Coronary artery (tissue), 2 donors: ENCODE data around the gene SLC25A51.
"Not testable (repeated sequence)": the region's sequence is repeated elsewhere in the genome, so short reads cannot be mapped to it uniquely, and the experiment has no call there.

Experiments used
- DNase-seq: peaks from one replicate; pipeline ENCODE4 v3.0.0-alpha.2; 2017; ENCODE audit warnings: low spot score
- H3K27ac ChIP-seq, 2 donors: fragments of 200-600 bp; sonication (generic); one replicate each; pipeline ENCODE4 v1.5.1; 2016 to 2019
- H3K4me3 ChIP-seq: fragments of 200-600 bp; sonication (generic); 2 replicates; pipeline ENCODE4 v1.5.1; 2016; ENCODE audit warnings: mild to moderate bottlenecking, moderate library complexity
- TF ChIP-seq, protein P1 (sequence below): fragments of 200-600 bp; sonication (generic); IDR thresholded peaks from one replicate; pipeline ENCODE4 v1.5.1; 2019; ENCODE audit warnings: antibody characterized with exemption

The SLC25A51 gene

DNA sequence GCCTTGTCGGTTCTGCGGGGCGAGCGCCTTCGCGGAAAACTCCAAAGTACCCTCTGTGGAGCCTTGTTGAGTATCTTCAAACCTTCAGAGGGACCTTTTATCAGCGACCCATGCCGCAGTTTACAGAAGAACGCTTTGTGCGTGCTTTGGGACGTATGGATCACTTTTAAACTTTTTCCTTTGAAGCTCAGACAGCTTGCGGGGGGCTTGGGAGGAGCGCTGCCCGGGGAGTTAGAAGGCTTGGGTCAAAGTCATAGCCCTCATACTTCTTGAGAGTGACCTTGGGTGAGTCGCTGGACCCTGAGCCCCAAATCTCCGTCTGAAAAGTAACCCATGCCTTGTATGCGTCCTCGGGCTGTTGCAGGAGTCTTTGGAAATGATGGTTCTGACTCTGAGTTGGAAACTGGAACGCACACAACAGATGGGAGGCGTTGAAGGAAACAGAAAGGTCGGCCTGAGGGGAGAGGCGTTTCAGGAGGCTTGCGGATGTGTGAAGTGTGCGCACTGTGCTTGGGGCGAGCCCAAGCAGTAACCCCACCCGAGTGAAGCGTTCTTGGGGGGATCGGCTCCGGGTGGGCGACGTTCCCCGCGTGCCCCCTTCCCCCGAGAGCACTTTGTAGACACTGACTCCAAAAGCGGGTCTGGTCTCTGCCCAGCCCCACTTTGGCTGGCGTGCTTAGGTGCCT is 661 bp upstream of the SLC25A51 start:
- Histone ChIP-seq H3K27ac (peak overlapping the region; percentile 73 to 93), H3K4me3 (peak overlapping the region; percentile 92)
- DNase-seq, result no peak
- TF ChIP-seq, protein P1, sequence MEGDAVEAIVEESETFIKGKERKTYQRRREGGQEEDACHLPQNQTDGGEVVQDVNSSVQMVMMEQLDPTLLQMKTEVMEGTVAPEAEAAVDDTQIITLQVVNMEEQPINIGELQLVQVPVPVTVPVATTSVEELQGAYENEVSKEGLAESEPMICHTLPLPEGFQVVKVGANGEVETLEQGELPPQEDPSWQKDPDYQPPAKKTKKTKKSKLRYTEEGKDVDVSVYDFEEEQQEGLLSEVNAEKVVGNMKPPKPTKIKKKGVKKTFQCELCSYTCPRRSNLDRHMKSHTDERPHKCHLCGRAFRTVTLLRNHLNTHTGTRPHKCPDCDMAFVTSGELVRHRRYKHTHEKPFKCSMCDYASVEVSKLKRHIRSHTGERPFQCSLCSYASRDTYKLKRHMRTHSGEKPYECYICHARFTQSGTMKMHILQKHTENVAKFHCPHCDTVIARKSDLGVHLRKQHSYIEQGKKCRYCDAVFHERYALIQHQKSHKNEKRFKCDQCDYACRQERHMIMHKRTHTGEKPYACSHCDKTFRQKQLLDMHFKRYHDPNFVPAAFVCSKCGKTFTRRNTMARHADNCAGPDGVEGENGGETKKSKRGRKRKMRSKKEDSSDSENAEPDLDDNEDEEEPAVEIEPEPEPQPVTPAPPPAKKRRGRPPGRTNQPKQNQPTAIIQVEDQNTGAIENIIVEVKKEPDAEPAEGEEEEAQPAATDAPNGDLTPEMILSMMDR, result no peak

DNA sequence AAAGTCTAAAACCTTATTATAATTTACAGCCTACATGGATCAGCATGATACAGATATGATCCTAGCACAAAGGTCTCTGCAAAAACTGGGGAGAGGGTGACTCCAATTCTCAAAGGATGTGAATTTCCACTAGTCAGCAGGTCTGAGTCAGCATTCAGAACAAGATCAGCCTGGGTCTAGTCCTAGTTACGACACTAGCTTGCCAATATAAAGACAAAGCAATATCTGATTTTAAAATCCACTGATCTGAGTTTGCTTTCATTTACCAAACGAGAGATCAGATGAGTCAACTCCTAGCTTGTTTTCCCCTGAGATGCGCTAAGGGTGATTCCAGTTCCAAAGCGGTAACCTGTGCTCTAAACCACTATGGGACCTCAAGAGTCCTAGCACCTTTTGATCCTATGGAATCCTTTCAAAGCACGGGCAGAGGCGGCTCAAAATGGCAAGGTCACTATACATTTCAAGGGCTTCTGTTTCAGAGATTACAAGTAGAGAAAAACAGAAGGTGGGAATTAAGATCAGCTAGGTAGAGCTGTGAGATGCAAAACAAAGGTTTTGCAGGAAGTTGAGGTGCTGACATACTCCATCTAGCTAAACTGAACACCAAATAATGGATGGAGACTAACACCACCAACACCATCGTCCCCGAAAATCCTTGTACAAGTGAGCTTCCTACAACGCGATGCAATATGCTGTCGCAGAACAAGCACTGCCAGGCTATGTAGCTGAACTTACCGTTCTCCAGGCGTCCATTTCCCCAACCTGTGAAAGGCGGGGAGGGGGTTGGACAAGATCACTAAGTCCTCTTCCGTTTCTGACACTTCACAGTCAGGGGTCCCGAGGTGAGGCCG is 906 bp downstream of the SLC25A51 start:
- H3K4me3 ChIP-seq, result peak overlapping the region; percentile 92
- DNase-seq, result peak; percentile 43
- TF ChIP-seq, protein P1, result no peak
- H3K27ac ChIP-seq, result peak overlapping the region; percentile 73 to 93

DNA sequence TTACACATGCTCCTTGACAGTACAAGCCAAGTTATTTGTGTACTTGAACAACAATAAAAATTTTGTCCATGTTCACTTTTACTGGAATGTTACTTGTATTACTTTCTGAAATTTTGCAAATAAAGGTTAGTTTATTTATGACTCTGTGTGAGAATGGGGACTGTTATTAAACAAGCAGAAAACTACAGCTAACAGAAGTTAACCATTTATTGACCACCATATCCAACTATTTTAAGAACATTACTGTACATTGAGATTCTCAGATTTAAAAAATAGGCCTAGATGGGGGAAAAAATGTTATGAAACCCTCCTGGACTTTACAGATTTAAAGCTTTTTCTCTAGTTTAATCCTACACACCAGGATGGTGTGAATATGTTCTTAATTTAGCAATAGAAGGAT is 1.8 kb downstream of the SLC25A51 start:
- TF ChIP-seq, protein P1, result no peak
- no peak for DNase-seq
- Histone ChIP-seq H3K27ac (no peak overlapping the region), H3K4me3 (peak overlapping the region; percentile 92)

DNA sequence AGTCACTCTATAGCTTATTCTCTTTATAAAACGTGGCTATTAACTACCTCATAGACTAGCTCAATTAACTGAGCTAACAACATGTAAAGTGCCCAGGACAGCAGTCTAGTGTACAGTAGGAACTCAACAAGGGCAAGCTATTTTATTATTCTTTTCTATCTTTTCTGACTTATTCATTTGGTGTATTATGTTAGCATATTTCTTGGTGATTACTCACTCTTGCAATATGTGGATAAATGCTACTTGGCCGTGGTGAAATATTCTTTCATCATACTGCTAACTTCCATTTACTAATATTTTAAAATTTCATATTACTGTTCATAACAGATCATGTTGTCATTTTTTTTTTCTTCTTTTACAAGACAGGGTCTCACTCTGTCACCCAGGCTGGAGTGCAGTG is 4.9 kb downstream of the SLC25A51 start:
- TF ChIP-seq, protein P1, result no peak
- H3K27ac ChIP-seq, result no peak overlapping the region
- no peak for DNase-seq

DNA sequence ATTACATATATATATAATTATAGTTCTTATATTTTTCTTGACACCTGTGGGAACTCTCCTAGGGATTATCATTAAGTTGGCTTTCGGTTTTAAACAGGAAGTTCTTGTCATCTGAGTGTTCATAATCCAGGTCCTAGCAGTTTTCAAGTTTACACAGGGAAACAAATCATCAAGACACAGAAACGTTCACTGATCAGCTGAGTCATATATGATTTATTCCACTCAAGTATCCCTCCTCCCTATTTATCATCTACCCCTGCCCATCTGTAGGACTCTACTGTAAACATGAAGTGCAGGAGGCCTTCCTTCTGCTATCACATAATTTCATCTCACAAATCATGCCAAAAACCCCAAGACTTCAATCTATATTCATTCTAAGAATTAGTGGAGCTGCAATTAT is 6.3 kb downstream of the SLC25A51 start:
- TF ChIP-seq, protein P1, result no peak
- no peak overlapping the region for H3K4me3 ChIP-seq
- H3K27ac ChIP-seq, result no peak overlapping the region
- no peak for DNase-seq

More for the DNA sequence above, 4.9 kb downstream of the SLC25A51 start:
- H3K4me3 ChIP-seq, result no peak overlapping the region

DNA sequence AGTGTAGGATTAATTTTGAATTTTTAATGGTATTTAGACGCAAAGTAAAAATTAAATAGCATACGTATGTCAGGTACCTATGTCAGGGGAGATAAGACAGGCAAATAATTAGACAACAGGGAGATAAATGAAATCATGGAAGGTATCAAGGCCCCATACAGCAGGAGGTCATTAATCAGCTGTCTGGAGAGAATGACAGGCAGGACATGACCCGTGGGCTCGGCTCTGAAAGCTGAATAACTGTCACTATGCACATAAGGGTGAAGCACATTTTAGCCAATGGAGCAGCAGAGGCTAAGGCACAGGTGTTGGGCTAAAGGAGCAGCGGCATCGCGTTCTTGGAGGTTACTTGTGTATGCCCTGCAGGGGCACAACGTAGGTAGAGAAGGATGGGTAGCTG is 11.9 kb downstream of the SLC25A51 start:
- TF ChIP-seq, protein P1, result no peak
- Histone ChIP-seq H3K27ac (no peak overlapping the region), H3K4me3 (no peak overlapping the region)
- no peak for DNase-seq

DNA sequence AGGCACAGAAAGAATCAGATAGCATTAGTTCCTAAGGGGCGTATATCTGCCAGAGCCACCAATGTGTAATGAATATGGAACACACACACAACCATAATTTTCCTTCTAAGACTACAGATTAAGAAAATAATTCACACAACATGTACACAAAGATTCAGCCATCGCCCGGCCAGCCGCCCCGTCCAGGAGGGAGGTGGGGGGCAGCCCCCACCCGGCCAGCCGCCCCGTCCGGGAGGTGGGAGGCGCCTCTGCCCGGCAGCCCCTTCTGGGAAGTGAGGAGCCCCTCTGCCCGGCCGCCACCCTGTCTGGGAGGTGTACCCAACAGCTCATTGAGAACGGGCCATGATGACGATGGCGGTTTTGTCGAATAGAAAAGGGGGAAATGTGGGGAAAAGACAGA is 12.9 kb downstream of the SLC25A51 start:
- not testable (repeated sequence) for H3K4me3 ChIP-seq, H3K27ac ChIP-seq, DNase-seq
